Kidney (tissue), 14 donors: ENCODE results near the gene CDYL2. TPM values are rescaled to one million over a fixed set of nuclear protein-coding genes. Genes with fewer than 3 reads are reported as not detected.

Experiments
- DNase-seq, 5 donors: peaks; one replicate each; pipeline ENCODE4 v3.0.0-alpha.2; 2013 to 2020
- FAIRE-seq: peaks from 2 replicates; lab custom pipeline; 2012; peaks lifted over from hg19 to GRCh38; lab: Jason Lieb, UNC
- H3K27ac ChIP-seq, 2 donors: one replicate each; pipeline ENCODE4 v1.7.0; 2013; ENCODE audit warnings: low read depth in 2 of 2, low read length in 2 of 2, inconsistent platforms in 1 of 2
- H3K27me3 ChIP-seq: one replicate; pipeline ENCODE4 v1.7.1; 2013; ENCODE audit warnings: low read length, inconsistent platforms; ENCODE audit not compliant: control insufficient read depth, insufficient read depth
- H3K36me3 ChIP-seq, 3 donors: one replicate each; pipeline versions ENCODE4 v1.7.0 to v1.7.1; 2013; ENCODE audit warnings: low read length in 3 of 3, control low read depth in 1 of 3, inconsistent platforms in 1 of 3; ENCODE audit not compliant: insufficient read depth in 3 of 3, control insufficient read depth in 2 of 3
- H3K4me1 ChIP-seq, 3 donors: one replicate each; pipeline versions ENCODE4 v1.7.0 to v1.7.1; 2013; ENCODE audit warnings: low read length in 3 of 3, inconsistent platforms in 1 of 3, low read depth in 1 of 3; ENCODE audit not compliant: control insufficient read depth in 2 of 3, insufficient read depth in 2 of 3
- H3K4me3 ChIP-seq, 3 donors: one replicate each; pipeline versions ENCODE4 v1.7.0 to v1.8.1; 2013; ENCODE audit warnings: low read length in 3 of 3, control low read depth in 1 of 3, inconsistent platforms in 1 of 3
- H3K9ac ChIP-seq, 3 donors: one replicate each; pipeline versions ENCODE4 v1.7.0 to v1.7.1; 2013; ENCODE audit warnings: low read length in 3 of 3, control low read depth in 1 of 3, inconsistent platforms in 1 of 3
- H3K9me3 ChIP-seq, 3 donors: one replicate each; pipeline versions ENCODE4 v1.7.0 to v1.7.1; 2013; ENCODE audit warnings: low read length in 3 of 3, control low read depth in 1 of 3, inconsistent platforms in 1 of 3; ENCODE audit not compliant: control insufficient read depth in 2 of 3, insufficient read depth in 1 of 3
- intact Hi-C: fragments of 100-400 bp; cut with DNase I; formaldehyde crosslinking; loops from one replicate; pipeline ENCODE4 v1.11.1; 2022
- polyA plus RNA-seq: library from polyadenylated mRNA; stranded (reverse); fragments of 350-450 nt; fragmentation: Illumina TruSeq; extraction: RNeasy Lipid Tissue Mini Kit (QIAGEN cat#74804); gene quantifications from one replicate; pipeline ENCODE4 v1.2.3, GENCODE V29; 2014; ENCODE audit warnings: low read depth, low replicate concordance; ENCODE audit not compliant: insufficient read depth
- total RNA-seq: library from RNA; stranded (reverse); fragmentation: NEBNext Ultra II Directional; extraction: Animal tissue kit (Norgen Biotek cat#: 25700); gene quantifications from one replicate; pipeline ENCODE4 v1.2.1, GENCODE V29; 2021
- TF ChIP-seq, protein P1 (sequence below): IDR thresholded peaks from 3 replicates; pipeline ENCODE4 v1.5.1; 2012; ENCODE audit warnings: mild to moderate bottlenecking, moderate library complexity, borderline replicate concordance; ENCODE audit not compliant: insufficient read depth; ENCODE audit errors: extremely low read depth
- donor health status: control.
- donor health status: control.
- donor health status: control.
- donor health status: control.
- donor health status: control.
- donor health status: DM: yes; HTN: yes; CAD: no.
- donor health status: Normal renal cell carcinoma (clear cell type).

The CDYL2 gene
- total and polyA plus RNA-seq, 2 donors from 2014 or later: 2.6 to 27.3 TPM

GRCh38 chr16:80802138-80802537, 2.3 kb downstream of the CDYL2 start:
- FAIRE-seq: no peak
- intact Hi-C loops: no loop called here

GRCh38 chr16:80794071-80794470, 10.3 kb downstream of the CDYL2 start:
- Histone ChIP-seq H3K4me1 (no peaks in the 10 kb centered on the region), H3K36me3 (no peaks in the 10 kb centered on the region), H3K27ac (no peak overlapping the region), H3K4me3 (no peak overlapping the region), H3K9ac (no peak overlapping the region), H3K27me3 (no peaks in the 10 kb centered on the region), H3K9me3 (peaks cover 0 to 4% (median 0%) of the 10 kb centered on the region in 3 donors)
- TF ChIP-seq, protein P1, sequence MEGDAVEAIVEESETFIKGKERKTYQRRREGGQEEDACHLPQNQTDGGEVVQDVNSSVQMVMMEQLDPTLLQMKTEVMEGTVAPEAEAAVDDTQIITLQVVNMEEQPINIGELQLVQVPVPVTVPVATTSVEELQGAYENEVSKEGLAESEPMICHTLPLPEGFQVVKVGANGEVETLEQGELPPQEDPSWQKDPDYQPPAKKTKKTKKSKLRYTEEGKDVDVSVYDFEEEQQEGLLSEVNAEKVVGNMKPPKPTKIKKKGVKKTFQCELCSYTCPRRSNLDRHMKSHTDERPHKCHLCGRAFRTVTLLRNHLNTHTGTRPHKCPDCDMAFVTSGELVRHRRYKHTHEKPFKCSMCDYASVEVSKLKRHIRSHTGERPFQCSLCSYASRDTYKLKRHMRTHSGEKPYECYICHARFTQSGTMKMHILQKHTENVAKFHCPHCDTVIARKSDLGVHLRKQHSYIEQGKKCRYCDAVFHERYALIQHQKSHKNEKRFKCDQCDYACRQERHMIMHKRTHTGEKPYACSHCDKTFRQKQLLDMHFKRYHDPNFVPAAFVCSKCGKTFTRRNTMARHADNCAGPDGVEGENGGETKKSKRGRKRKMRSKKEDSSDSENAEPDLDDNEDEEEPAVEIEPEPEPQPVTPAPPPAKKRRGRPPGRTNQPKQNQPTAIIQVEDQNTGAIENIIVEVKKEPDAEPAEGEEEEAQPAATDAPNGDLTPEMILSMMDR: no peak
- FAIRE-seq (no peak), DNase-seq (no peak)
- intact Hi-C loops: no loop called here

More at GRCh38 chr16:80802138-80802537, 2.3 kb downstream of the CDYL2 start:
- H3K27ac ChIP-seq: no peak overlapping the region
- H3K9ac ChIP-seq: no peak overlapping the region
- TF ChIP-seq, protein P1: no peak
- no peaks in the 10 kb centered on the region for H3K4me1 ChIP-seq
- H3K4me3 ChIP-seq: no peak overlapping the region
- no peaks in the 10 kb centered on the region for H3K9me3 ChIP-seq
- no peak for DNase-seq
- no peaks in the 10 kb centered on the region for H3K27me3 ChIP-seq
- H3K36me3 ChIP-seq: no peaks in the 10 kb centered on the region

GRCh38 chr16:80792031-80792430, 12.4 kb downstream of the CDYL2 start:
- H3K27ac ChIP-seq: no peak overlapping the region
- intact Hi-C loops: no loop called here
- peaks cover 0 to 4% (median 2%) of the 10 kb centered on the region in 3 donors for H3K4me1 ChIP-seq
- no peak for FAIRE-seq
- H3K27me3 ChIP-seq: no peaks in the 10 kb centered on the region
- H3K36me3 ChIP-seq: no peaks in the 10 kb centered on the region
- TF ChIP-seq, protein P1: no peak
- no peak overlapping the region for H3K4me3 ChIP-seq
- H3K9me3 ChIP-seq: peaks cover 0 to 4% (median 0%) of the 10 kb centered on the region in 3 donors
- no peak overlapping the region for H3K9ac ChIP-seq
- no peak for DNase-seq

DNA sequence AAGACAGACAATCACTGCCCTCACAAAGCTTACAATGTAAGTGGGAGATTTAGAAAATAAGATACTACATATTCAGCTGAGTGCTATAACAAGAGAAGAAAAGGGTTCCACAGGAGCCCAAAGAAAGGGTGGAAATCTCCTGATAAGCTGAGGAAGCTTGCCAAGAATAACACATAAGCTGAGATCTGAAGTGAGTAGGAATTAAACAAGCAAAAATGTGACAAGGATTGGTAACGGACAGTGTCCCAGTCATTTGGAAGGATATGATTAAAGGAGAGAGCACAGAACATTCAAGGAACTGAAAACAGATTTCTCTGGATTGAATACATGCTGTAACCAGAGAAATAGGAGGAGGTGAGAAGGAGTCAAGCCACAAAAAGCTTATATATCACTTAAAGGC, 13.0 kb downstream of the CDYL2 start:
- H3K27me3 ChIP-seq: no peaks in the 10 kb centered on the region
- FAIRE-seq (no peak), DNase-seq (no peak)
- no peak overlapping the region for H3K4me3 ChIP-seq
- no peaks in the 10 kb centered on the region for H3K36me3 ChIP-seq
- intact Hi-C loops: no loop called here
- peaks cover 0 to 4% (median 2%) of the 10 kb centered on the region in 3 donors for H3K4me1 ChIP-seq
- H3K9me3 ChIP-seq: peaks cover 0 to 4% (median 0%) of the 10 kb centered on the region in 3 donors
- TF ChIP-seq, protein P1: no peak
- H3K27ac ChIP-seq: no peak overlapping the region
- H3K9ac ChIP-seq: no peak overlapping the region
